C4-2B (cell line): ENCODE results near the gene OR8S1.
"Not testable (repeated sequence)": the region's sequence is repeated elsewhere in the genome, so short reads cannot be mapped to it uniquely, and the experiment has no call there.

ENCODE experiments used
- H3K27ac ChIP-seq: fragments of 450-650 bp; 2 replicates; pipeline ENCODE4 v1.5.1; 2017
- ZFX ChIP-seq: fragments of 450-650 bp; IDR thresholded peaks from 2 replicates; pipeline ENCODE4 v1.6.1; 2017
- TF ChIP-seq, protein P1 (sequence below): fragments of 450-650 bp; conservative IDR thresholded peaks from 2 replicates; pipeline ENCODE4 v1.5.1; 2017; ENCODE audit warnings: mild to moderate bottlenecking

The OR8S1 gene, protein sequence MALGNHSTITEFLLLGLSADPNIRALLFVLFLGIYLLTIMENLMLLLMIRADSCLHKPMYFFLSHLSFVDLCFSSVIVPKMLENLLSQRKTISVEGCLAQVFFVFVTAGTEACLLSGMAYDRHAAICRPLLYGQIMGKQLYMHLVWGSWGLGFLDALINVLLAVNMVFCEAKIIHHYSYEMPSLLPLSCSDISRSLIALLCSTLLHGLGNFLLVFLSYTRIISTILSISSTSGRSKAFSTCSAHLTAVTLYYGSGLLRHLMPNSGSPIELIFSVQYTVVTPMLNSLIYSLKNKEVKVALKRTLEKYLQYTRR

DNA sequence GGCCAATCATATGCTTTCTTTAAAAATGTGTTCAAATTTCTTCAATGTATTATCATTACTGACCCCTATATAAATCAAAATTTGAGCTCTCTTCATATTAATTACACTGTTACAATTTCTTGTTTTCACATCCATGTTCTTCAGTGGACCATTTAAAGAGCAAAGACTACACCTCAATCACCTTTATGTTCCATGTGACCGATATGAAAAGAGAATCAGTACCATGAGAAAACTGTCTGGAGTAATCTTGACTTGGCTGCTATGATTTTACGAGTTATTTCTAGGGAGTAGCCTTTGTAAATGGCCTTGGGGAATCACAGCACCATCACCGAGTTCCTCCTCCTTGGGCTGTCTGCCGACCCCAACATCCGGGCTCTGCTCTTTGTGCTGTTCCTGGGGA is at the start of gene OR8S1:
OR8S1 (plus strand) TSS at position 301 of the 400 bp plus-strand sequence; CDS start at position 301, 0 bp downstream.
- TF ChIP-seq, protein P1, sequence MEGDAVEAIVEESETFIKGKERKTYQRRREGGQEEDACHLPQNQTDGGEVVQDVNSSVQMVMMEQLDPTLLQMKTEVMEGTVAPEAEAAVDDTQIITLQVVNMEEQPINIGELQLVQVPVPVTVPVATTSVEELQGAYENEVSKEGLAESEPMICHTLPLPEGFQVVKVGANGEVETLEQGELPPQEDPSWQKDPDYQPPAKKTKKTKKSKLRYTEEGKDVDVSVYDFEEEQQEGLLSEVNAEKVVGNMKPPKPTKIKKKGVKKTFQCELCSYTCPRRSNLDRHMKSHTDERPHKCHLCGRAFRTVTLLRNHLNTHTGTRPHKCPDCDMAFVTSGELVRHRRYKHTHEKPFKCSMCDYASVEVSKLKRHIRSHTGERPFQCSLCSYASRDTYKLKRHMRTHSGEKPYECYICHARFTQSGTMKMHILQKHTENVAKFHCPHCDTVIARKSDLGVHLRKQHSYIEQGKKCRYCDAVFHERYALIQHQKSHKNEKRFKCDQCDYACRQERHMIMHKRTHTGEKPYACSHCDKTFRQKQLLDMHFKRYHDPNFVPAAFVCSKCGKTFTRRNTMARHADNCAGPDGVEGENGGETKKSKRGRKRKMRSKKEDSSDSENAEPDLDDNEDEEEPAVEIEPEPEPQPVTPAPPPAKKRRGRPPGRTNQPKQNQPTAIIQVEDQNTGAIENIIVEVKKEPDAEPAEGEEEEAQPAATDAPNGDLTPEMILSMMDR, result no peak
- TF ChIP-seq ZFX, result no peak
- H3K27ac ChIP-seq, result no peak within 1 kb of the TSS

DNA sequence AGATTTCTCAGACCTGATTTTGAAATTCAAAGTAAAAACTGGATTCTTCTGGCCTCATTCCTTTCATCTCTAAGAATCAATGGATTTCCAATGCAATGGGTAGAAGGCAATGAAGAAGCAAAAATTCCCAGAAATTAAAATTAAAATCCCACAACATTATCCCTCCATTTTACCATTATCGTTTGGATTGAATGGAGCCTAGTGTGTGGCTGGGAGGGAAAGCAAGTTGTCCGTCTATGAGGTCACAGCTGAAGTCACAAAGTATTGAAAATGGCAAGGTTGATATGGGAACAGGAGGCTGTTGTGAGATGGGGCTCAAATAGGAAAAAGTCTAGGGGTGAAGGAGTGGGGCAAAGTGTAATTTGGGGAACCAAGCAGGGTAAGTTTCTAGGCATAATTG is 43.2 kb upstream of the OR8S1 start, which contains the start of gene C12orf54:
C12orf54 (plus strand) TSS at position 301 of the 400 bp plus-strand sequence. CDS start 799 bp downstream, outside the sequence.
- H3K27ac ChIP-seq, result no peak within 1 kb of the TSS
- TF ChIP-seq ZFX, result no peak

DNA sequence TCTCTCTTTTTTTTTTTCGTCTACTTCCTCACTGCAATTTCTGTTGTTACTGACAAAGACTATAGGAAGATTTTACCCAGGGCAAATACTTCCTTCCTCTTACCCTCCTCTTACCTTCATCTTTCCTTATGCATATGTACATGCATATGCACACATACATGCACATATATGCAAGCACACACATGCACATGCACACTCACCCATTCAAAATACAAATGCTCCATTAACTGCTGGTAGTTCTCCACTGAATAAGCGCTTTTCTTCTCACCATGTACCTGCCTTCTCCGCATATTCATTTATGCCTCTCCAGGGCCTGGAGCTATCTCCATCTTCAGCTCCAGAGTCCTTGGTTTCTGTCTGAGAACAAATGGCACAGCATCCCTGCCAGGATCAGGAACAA is 42.5 kb upstream of the OR8S1 start:
- H3K27ac ChIP-seq, result no peak overlapping the region
- no peak for TF ChIP-seq ZFX
- TF ChIP-seq, protein P1, result no peak

DNA sequence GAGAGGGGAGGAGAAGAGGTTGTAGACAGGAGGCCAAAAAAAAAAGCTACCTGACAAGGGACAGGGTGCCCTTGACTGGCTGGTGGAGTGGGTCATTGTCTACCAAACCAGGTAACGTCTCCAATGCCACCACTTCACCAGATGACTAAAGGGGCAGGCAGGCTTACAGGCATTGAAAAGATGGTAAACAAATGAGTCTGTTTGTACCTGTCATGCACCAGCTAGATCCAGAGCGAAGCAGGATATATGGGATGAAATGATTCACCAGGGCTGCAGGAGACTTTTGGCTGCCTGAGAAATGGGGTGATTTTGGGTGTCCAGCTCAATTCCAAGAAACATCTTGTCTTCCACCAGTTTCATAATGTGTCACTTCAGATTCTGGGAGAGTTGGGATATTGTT is 39.2 kb upstream of the OR8S1 start:
- no peak overlapping the region for H3K27ac ChIP-seq
- TF ChIP-seq, protein P1, result no peak
- TF ChIP-seq ZFX, result no peak

DNA sequence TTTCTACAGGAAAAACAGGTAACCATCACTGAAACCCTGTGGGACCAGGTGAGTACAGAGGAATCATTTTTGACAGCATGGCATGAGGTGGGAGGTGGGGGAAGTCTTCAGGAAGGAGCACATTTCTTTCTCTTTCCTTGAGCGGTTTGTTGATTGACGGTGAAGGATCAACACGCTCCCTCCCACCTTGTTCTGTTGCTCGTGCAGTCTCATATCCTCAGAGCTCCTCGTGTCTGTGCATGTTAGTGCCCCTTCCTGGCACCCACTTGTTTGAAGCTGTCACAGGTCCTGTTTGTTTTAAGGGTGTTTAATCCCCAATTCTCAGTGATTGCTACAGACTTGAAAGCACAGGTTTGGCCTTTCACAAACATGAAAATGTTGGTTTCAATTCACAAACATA is 38.8 kb upstream of the OR8S1 start:
- H3K27ac ChIP-seq, result no peak overlapping the region
- TF ChIP-seq ZFX, result no peak
- TF ChIP-seq, protein P1, result no peak

DNA sequence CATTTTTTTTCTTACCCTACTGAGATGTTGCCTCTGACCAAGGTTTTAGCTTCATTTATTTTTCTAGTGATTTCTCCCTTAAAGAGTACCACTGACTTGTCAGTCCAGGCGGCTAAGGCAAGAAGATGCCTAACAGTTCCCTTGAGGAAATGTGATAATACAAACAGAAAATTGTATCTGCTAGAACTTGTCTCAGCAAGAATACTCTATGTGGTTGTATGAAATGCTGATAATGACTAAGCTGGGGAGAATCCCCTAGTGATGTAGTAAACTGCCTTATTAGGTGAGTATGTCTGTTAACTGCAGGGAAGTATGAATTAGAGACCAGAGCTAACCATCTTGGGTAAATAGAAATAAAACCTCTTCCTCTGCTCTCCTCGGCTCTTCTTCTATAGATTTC is 36.4 kb upstream of the OR8S1 start:
- TF ChIP-seq ZFX, result no peak
- TF ChIP-seq, protein P1, result no peak
- H3K27ac ChIP-seq, result no peak overlapping the region

DNA sequence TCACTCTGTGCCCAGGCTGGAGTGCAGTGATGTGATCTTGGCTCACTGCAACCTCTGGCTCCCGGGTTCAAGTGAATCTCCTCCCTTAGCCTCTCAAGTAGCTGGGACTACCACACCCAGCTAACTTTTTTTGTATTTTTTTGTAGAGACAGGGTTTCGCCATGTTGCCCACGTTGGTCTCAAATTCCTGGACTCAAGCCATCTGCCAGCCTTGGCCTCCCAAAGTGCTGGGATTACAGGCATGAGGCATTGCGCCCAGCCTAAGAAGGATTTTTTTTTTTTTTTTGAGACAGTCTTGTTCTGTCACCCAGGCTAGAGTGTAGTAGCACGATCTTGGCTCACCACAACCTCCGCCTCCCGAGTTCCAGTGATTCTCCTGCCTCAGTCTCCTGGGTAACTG is 36.0 kb upstream of the OR8S1 start:
- not testable (repeated sequence) for H3K27ac ChIP-seq

DNA sequence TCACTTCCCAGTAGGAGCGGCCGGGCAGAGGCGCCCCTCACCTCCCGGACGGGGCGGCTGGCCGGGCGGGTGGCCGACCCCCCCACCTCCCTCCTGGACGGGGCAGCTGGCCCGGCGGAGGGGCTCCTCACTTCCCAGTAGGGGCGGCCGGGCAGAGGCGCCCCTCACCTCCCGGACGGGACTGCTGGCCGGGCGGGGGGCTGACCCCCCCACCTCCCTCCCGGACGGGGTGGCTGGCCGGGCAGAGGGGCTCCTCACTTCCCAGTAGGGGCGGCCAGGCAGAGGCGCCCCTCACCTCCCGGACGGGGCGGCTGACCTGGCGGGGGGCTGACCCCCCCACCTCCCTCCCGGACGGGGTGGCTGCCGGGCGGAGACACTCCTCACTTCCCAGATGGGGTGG is 25.2 kb upstream of the OR8S1 start:
- not testable (repeated sequence) for H3K27ac ChIP-seq

DNA sequence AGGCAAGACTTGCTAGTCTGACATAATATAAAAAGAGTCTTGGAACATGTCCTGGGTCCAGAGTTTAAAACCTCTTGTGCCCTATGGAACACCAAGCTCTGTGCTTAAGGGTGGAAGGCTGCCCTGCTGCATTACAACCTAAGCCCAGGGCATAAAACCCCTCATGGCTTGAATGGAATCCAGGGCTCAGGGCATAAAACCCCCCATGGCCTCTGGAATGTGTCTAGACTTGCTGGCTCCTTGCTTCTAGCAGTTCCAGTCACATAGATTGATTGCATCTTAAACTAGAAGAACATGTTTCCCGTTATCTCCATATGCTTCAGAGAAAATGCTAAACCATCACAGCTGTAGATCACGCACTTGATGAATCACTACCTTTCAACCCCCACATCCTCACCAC is 18.6 kb upstream of the OR8S1 start:
- not testable (repeated sequence) for H3K27ac ChIP-seq

DNA sequence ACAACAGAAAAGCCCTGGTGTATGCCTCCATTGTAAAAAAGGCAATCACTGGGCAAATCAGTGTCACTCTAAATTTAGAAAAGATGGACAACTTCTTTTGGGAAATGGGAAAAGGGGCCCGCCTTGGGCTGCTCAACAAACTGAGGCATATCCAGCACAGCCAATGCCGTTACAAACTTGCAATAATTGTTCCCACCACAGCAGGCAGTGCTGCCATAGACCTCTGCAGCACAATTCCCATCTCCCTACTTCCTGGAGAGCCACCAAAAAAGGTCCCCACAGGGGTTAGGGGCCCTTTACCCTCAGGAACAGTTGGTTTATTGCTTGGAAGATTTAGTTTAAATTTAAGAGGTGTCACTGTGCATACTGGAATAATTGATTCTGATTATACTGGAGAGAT is 16.4 kb upstream of the OR8S1 start:
- no peak for TF ChIP-seq ZFX
- TF ChIP-seq, protein P1, result no peak
- H3K27ac ChIP-seq, result no peak overlapping the region
